Measurements from ENCODE around the gene HDDC2. TPM values are rescaled to one million over a fixed set of nuclear protein-coding genes. Genes with fewer than 3 reads are reported as not detected.

Gene HDDC2
- total RNA-seq, 1 experiment from 2014 or later = 96.8 TPM

GRCh38 chr6:125337706-125338105 is 35.9 kb upstream of the HDDC2 start:
- H3K4me2 ChIP-seq (ENCODE audit: low read length) = no peak overlapping the region
- no peak overlapping the region for H3K9ac ChIP-seq (ENCODE audit: low read length)
- no peak for TF ChIP-seq EZH2 (IDR thresholded peaks at IDR 0.05; ENCODE audit: low read length, unreplicated experiment)
- no peak for TF ChIP-seq EZH2phosphoT487 (IDR thresholded peaks at IDR 0.05; ENCODE audit: borderline replicate concordance, low read length)
- no peak for TF ChIP-seq CTCF (conservative IDR thresholded peaks at IDR 0.05; ENCODE audit: low read depth, low read length)
- H3K27ac ChIP-seq (ENCODE audit: low read length) = no peak overlapping the region
- DNase-seq (no peak), ATAC-seq (no peak)
- H2AFZ ChIP-seq (ENCODE audit: low read length) = no peak overlapping the region
- no peaks in the 10 kb centered on the region for H3F3A ChIP-seq (ENCODE audit: low read length, unreplicated experiment)
- no peaks in the 10 kb centered on the region for H3K4me1 ChIP-seq (ENCODE audit: insufficient read depth, low read length)
- H4K20me1 ChIP-seq (ENCODE audit: low read length) = no peaks in the 10 kb centered on the region
- no TSS peak for BruUV-seq (replicated peaks)
- no peaks in the 10 kb centered on the region for H3K9me3 ChIP-seq (ENCODE audit: low read length)
- intact Hi-C loops (cut with micrococcal nuclease) = no loop called here
- ChIA-PET CTCF (no interaction called here), POLR2A (ENCODE audit: unreplicated experiment) (no interaction called here)
- H3K4me3 ChIP-seq (ENCODE audit: low read length) = no peak overlapping the region
- H3K9me2 ChIP-seq (replicated peaks; ENCODE audit: low read length) = no peaks in the 10 kb centered on the region
- peaks cover 36% of the 10 kb centered on the region for H3K27me3 ChIP-seq (ENCODE audit: low read length)
- H3K36me3 ChIP-seq (ENCODE audit: low read depth, low read length) = no peaks in the 10 kb centered on the region
- no peaks in the 10 kb centered on the region for H3K79me2 ChIP-seq (ENCODE audit: low read length)

DNA sequence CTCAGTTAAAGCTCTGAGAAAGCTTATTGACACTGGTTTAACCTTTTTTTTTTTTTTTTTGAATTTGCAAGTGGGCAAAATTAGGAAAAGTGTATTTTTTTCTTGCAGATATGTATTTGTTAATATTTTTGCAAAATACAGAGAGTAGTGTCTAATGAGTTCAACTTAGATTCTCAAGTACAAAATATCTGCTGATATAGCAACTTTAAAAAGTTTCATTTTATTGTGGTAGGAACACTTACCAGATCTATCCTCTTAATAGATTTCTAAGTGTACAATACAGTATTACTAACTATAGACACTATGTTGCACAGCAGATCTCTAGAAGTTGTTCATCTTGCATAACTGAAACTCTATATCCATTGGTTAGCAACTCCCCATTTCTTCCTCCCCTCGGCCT is 30.9 kb upstream of the HDDC2 start:
- H3K79me2 ChIP-seq (ENCODE audit: low read length) = no peaks in the 10 kb centered on the region
- H3K27ac ChIP-seq (ENCODE audit: low read length) = no peak overlapping the region
- H3K4me3 ChIP-seq (ENCODE audit: low read length) = no peak overlapping the region
- no peaks in the 10 kb centered on the region for H4K20me1 ChIP-seq (ENCODE audit: low read length)
- DNase-seq (no peak), ATAC-seq (no peak)
- TF ChIP-seq EZH2phosphoT487 (IDR thresholded peaks at IDR 0.05; ENCODE audit: borderline replicate concordance, low read length) (no peak), CTCF (conservative IDR thresholded peaks at IDR 0.05; ENCODE audit: low read depth, low read length) (no peak), EZH2 (IDR thresholded peaks at IDR 0.05; ENCODE audit: low read length, unreplicated experiment) (no peak)
- H3K27me3 ChIP-seq (ENCODE audit: low read length) = peaks cover 61% of the 10 kb centered on the region
- H3K9ac ChIP-seq (ENCODE audit: low read length) = no peak overlapping the region
- intact Hi-C loops (cut with micrococcal nuclease) = no loop called here
- no peak overlapping the region for H3K4me2 ChIP-seq (ENCODE audit: low read length)
- no peak overlapping the region for H2AFZ ChIP-seq (ENCODE audit: low read length)
- H3K4me1 ChIP-seq (ENCODE audit: insufficient read depth, low read length) = no peaks in the 10 kb centered on the region
- H3K9me3 ChIP-seq (ENCODE audit: low read length) = no peaks in the 10 kb centered on the region
- ChIA-PET CTCF (no interaction called here), POLR2A (ENCODE audit: unreplicated experiment) (no interaction called here)
- no peaks in the 10 kb centered on the region for H3K9me2 ChIP-seq (replicated peaks; ENCODE audit: low read length)
- no peaks in the 10 kb centered on the region for H3F3A ChIP-seq (ENCODE audit: low read length, unreplicated experiment)
- no TSS peak for BruUV-seq (replicated peaks)
- no peaks in the 10 kb centered on the region for H3K36me3 ChIP-seq (ENCODE audit: low read depth, low read length)

DNA sequence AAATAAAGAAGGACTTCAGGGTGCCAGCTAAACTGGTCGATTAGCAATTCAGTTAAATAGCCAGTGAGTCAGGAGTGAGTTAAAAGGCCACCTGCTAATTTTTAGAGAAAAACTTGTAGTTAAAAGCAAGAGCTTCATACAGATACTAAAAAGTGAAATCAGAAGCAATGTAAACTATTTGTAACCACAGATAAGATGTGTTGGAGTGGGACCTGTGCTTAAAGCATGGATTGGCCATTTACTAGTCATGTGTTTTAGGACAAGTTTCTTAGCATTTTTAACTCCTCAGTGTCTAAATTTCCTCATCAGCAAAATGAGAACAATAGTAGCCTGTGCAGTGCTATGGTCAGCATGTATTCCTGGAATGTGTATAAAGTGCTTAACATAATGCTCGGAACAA is 23.8 kb upstream of the HDDC2 start:
- no TSS peak for BruUV-seq (replicated peaks)

More for the DNA sequence above, 23.8 kb upstream of the HDDC2 start:
- Histone ChIP-seq H2AFZ (ENCODE audit: low read length) (no peak overlapping the region), H4K20me1 (ENCODE audit: low read length) (no peaks in the 10 kb centered on the region), H3K9me3 (ENCODE audit: low read length) (no peaks in the 10 kb centered on the region), H3F3A (ENCODE audit: low read length, unreplicated experiment) (no peaks in the 10 kb centered on the region), H3K36me3 (ENCODE audit: low read depth, low read length) (no peaks in the 10 kb centered on the region), H3K4me3 (ENCODE audit: low read length) (no peak overlapping the region), H3K27me3 (ENCODE audit: low read length) (peaks cover 22% of the 10 kb centered on the region), H3K27ac (ENCODE audit: low read length) (no peak overlapping the region), H3K4me2 (ENCODE audit: low read length) (no peak overlapping the region), H3K9ac (ENCODE audit: low read length) (no peak overlapping the region), H3K4me1 (ENCODE audit: insufficient read depth, low read length) (no peaks in the 10 kb centered on the region), H3K79me2 (ENCODE audit: low read length) (no peaks in the 10 kb centered on the region), H3K9me2 (replicated peaks; ENCODE audit: low read length) (no peaks in the 10 kb centered on the region)
- no peak for TF ChIP-seq EZH2phosphoT487 (IDR thresholded peaks at IDR 0.05; ENCODE audit: borderline replicate concordance, low read length)
- no peak for TF ChIP-seq EZH2 (IDR thresholded peaks at IDR 0.05; ENCODE audit: low read length, unreplicated experiment)
- no peak for TF ChIP-seq CTCF (conservative IDR thresholded peaks at IDR 0.05; ENCODE audit: low read depth, low read length)
- DNase-seq (no peak), ATAC-seq (no peak)
- ChIA-PET POLR2A (ENCODE audit: unreplicated experiment) (no interaction called here), CTCF (no interaction called here)
- intact Hi-C loops (cut with micrococcal nuclease) = no loop called here
